GM23248 (cell line): ENCODE data around the gene RFWD3. TPM values are rescaled to one million over a fixed set of nuclear protein-coding genes. Genes with fewer than 3 reads are reported as not detected.

Experiments
- DNase-seq: peaks from one replicate; pipeline ENCODE4 v3.0.0-alpha.2; 2015
- H2AFZ ChIP-seq: fragments of 200-600 bp; sonication (generic); 2 replicates; pipeline ENCODE4 v1.6.1; 2016; ENCODE audit warnings: antibody characterized with exemption
- H3F3A ChIP-seq: fragments of 200-600 bp; sonication (generic); 2 replicates; pipeline ENCODE4 v1.6.1; 2016; ENCODE audit warnings: mild to moderate bottlenecking, antibody characterized with exemption, mixed run types; ENCODE audit not compliant: insufficient read depth
- H3K27ac ChIP-seq: fragments of 200-600 bp; sonication (generic); 2 replicates; pipeline ENCODE4 v1.5.1; 2016; ENCODE audit warnings: mild to moderate bottlenecking
- H3K27me3 ChIP-seq: fragments of 200-600 bp; sonication (generic); replicated peaks from 2 replicates; pipeline ENCODE4 v1.6.1; 2016; ENCODE audit warnings: mild to moderate bottlenecking; ENCODE audit not compliant: insufficient read depth
- H3K36me3 ChIP-seq: fragments of 200-600 bp; sonication (generic); 2 replicates; pipeline ENCODE4 v1.6.1; 2016; ENCODE audit warnings: low read depth, mild to moderate bottlenecking
- H3K4me1 ChIP-seq: fragments of 200-600 bp; sonication (generic); 2 replicates; pipeline ENCODE4 v1.6.1; 2016; ENCODE audit warnings: mild to moderate bottlenecking; ENCODE audit not compliant: insufficient read depth
- H3K4me2 ChIP-seq: fragments of 200-600 bp; sonication (generic); one replicate; pipeline ENCODE4 v1.6.1; 2016; ENCODE audit warnings: mild to moderate bottlenecking; ENCODE audit not compliant: unreplicated experiment
- H3K4me3 ChIP-seq: fragments of 200-600 bp; sonication (generic); 2 replicates; pipeline ENCODE4 v1.5.1; 2016; ENCODE audit warnings: mild to moderate bottlenecking
- H3K79me2 ChIP-seq: fragments of 200-600 bp; sonication (generic); 2 replicates; pipeline ENCODE4 v1.6.1; 2016; ENCODE audit warnings: mild to moderate bottlenecking; ENCODE audit not compliant: insufficient read depth
- H3K9ac ChIP-seq: fragments of 200-600 bp; sonication (generic); 2 replicates; pipeline ENCODE4 v1.6.1; 2016; ENCODE audit warnings: mild to moderate bottlenecking
- H3K9me2 ChIP-seq: fragments of 200-600 bp; sonication (generic); 2 replicates; pipeline ENCODE4 v1.6.1; 2016; ENCODE audit warnings: mixed run types, mild to moderate bottlenecking, moderate library complexity; ENCODE audit not compliant: insufficient read depth
- H3K9me3 ChIP-seq: fragments of 200-600 bp; sonication (generic); one replicate; pipeline ENCODE4 v1.6.1; 2017; ENCODE audit warnings: low read depth
- H4K20me1 ChIP-seq: fragments of 200-600 bp; sonication (generic); 2 replicates; pipeline ENCODE4 v1.6.0; 2016; ENCODE audit not compliant: insufficient read depth
- EZH2 ChIP-seq: fragments of 200-600 bp; sonication (generic); IDR thresholded peaks from 2 replicates; pipeline ENCODE4 v1.6.1; 2018; ENCODE audit warnings: antibody characterized with exemption, mild to moderate bottlenecking; ENCODE audit not compliant: insufficient read depth, poor library complexity, severe bottlenecking
- EZH2phosphoT487 ChIP-seq: fragments of 200-600 bp; sonication (generic); IDR thresholded peaks from 2 replicates; pipeline ENCODE4 v1.6.1; 2018; ENCODE audit warnings: antibody characterized with exemption, moderate library complexity, mild to moderate bottlenecking, low read depth; ENCODE audit not compliant: insufficient read depth
- WGBS, 2 experiments: methylation state at CpG; one replicate each; pipeline ENCODE4 v1.1.6; 2015 to 2017; ENCODE audit warnings: low lambda C conversion rate in 2 of 2, low coverage in 1 of 2; ENCODE audit errors: missing lambda C conversion rate in 2 of 2; 5-methylcytosine and 5-hydroxymethylcytosine counted together
- in situ Hi-C: fragments of 300-500 bp; cut with MboI; formaldehyde crosslinking; loops from 2 replicates; pipeline ENCODE4 v1.15.0; 2020
- polyA plus RNA-seq: library from polyadenylated mRNA; unstranded; fragments of >200 nt; fragmentation: Nextera tagmentation; extraction: Ambion mirVana; gene quantifications from 2 replicates; pipeline ENCODE4 v1.2.1, GENCODE V29; 2016
- total RNA-seq: library from RNA; depleted of rRNA; stranded (reverse); fragments of >200 nt; shearing (Covaris generic); gene quantifications from 2 replicates; pipeline ENCODE4 v1.2.3, GENCODE V29; 2014

RFWD3 gene
- total and polyA plus RNA-seq, 2 experiments from 2014 or later: 8.8 to 18.5 TPM

DNA sequence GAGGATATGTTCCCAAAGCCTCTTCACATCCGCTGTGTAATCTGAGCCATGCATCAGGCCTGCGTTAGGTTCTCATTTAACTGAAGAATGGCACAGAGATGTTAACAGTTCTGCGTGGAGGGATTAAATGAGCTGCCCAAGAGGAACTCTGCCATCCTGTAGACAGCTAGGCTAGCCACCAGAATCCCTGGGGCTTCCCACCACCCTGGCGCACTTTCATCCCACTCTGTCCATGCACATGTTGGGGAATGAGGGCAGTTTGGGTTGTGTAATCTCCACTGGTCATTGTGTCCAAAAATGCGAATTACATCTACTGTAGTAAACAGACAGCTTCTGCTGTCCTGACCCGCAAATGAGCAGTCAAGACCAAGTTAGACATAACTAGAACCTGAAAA lies 58.7 kb downstream of the RFWD3 start:
- peaks cover 27% of the 10 kb centered on the region for H3F3A ChIP-seq
- H3K9me3 ChIP-seq: no peaks in the 10 kb centered on the region
- peaks cover 25% of the 10 kb centered on the region for H3K4me1 ChIP-seq
- no peaks in the 10 kb centered on the region for H3K36me3 ChIP-seq
- TF ChIP-seq EZH2 (no peak), EZH2phosphoT487 (no peak)
- in situ Hi-C loops: loop anchor here (25.0 kb wide), 1 partner anchor 296 kb away; no protein-coding TSS in a partner anchor
- no peaks in the 10 kb centered on the region for H3K9me2 ChIP-seq
- H3K4me2 ChIP-seq: peak overlapping the region; percentile 90
- H3K27ac ChIP-seq: peak overlapping the region; percentile 94
- no peaks in the 10 kb centered on the region for H4K20me1 ChIP-seq
- H2AFZ ChIP-seq: peak overlapping the region; percentile 98
- peak overlapping the region; percentile 97 for H3K9ac ChIP-seq
- no peak overlapping the region for H3K4me3 ChIP-seq
- WGBS, 2 experiments: 50 to 54% methylated on average over 6 of the region's 6 CpGs
- DNase-seq: peak; percentile 56
- peaks cover 37% of the 10 kb centered on the region for H3K79me2 ChIP-seq
- no peaks in the 10 kb centered on the region for H3K27me3 ChIP-seq

GRCh38 chr16:74607310-74607961 lies 59.2 kb downstream of the RFWD3 start:
- peak overlapping the region; percentile 93 for H3K4me3 ChIP-seq
- no peaks in the 10 kb centered on the region for H3K9me2 ChIP-seq
- no peak for DNase-seq
- no peaks in the 10 kb centered on the region for H4K20me1 ChIP-seq
- no peaks in the 10 kb centered on the region for H3K36me3 ChIP-seq
- peak overlapping the region; percentile 98 for H2AFZ ChIP-seq
- peak overlapping the region; percentile 94 for H3K27ac ChIP-seq
- H3K9ac ChIP-seq: peak overlapping the region; percentile 97
- peaks cover 43% of the 10 kb centered on the region for H3K79me2 ChIP-seq
- H3K9me3 ChIP-seq: no peaks in the 10 kb centered on the region
- H3K4me2 ChIP-seq: peak overlapping the region; percentile 90
- TF ChIP-seq EZH2phosphoT487 (no peak), EZH2 (no peak)
- WGBS, 2 experiments: 6 to 8% methylated on average over 13 to 14 of the region's 14 CpGs
- H3K4me1 ChIP-seq: peaks cover 25% of the 10 kb centered on the region
- peaks cover 23% of the 10 kb centered on the region for H3F3A ChIP-seq
- in situ Hi-C loops: loop anchor here (25.0 kb wide), 1 partner anchor 295 kb away; no protein-coding TSS in a partner anchor
- H3K27me3 ChIP-seq: no peaks in the 10 kb centered on the region

GRCh38 chr16:74606521-74607309 lies 60.0 kb downstream of the RFWD3 start, which contains the start of gene GLG1:
Gene GLG1 (minus strand): TSS chr16:74607114. CDS start chr16:74607094, 20 bp downstream.
- DNase-seq: peak; percentile 98
- H3K9me3 ChIP-seq: no peaks in the 10 kb centered on the region
- TF ChIP-seq EZH2 (no peak), EZH2phosphoT487 (no peak)
- H4K20me1 ChIP-seq: peaks cover 6% of the 10 kb centered on the region; the same call in 1 of the 2 replicates
- H3K4me3 ChIP-seq: peak within 1 kb of the TSS; percentile 93
- no peaks in the 10 kb centered on the region for H3K9me2 ChIP-seq
- no peaks in the 10 kb centered on the region for H3K36me3 ChIP-seq
- H3F3A ChIP-seq: peaks cover 23% of the 10 kb centered on the region
- H3K27me3 ChIP-seq: no peaks in the 10 kb centered on the region
- H3K79me2 ChIP-seq: peaks cover 50% of the 10 kb centered on the region
- peak within 1 kb of the TSS; percentile 94 for H3K27ac ChIP-seq
- H3K4me2 ChIP-seq: peak within 1 kb of the TSS; percentile 90
- peak within 1 kb of the TSS; percentile 98 for H2AFZ ChIP-seq
- in situ Hi-C loops: loop anchor here (25.0 kb wide), 1 partner anchor 294 kb away; no protein-coding TSS in a partner anchor
- 0 to 1% methylated on average over 69 to 76 of the region's 77 CpGs for WGBS, 2 experiments
- H3K4me1 ChIP-seq: peaks cover 25% of the 10 kb centered on the region
- peak within 1 kb of the TSS; percentile 97 for H3K9ac ChIP-seq

GRCh38 chr16:74605746-74606520 lies 60.7 kb downstream of the RFWD3 start:
- Histone ChIP-seq H3K4me3 (peak overlapping the region; percentile 93), H2AFZ (peak overlapping the region; percentile 98), H3K4me1 (peaks cover 25% of the 10 kb centered on the region), H3K9ac (peak overlapping the region; percentile 97), H4K20me1 (peaks cover 12% of the 10 kb centered on the region; the same call in 1 of the 2 replicates), H3K36me3 (no peaks in the 10 kb centered on the region), H3K27ac (peak overlapping the region; percentile 94), H3K9me3 (no peaks in the 10 kb centered on the region), H3F3A (peaks cover 23% of the 10 kb centered on the region), H3K9me2 (no peaks in the 10 kb centered on the region), H3K79me2 (peaks cover 58% of the 10 kb centered on the region), H3K4me2 (peak overlapping the region; percentile 89), H3K27me3 (no peaks in the 10 kb centered on the region)
- 1 to 4% methylated on average over 16 to 17 of the region's 17 CpGs for WGBS, 2 experiments
- TF ChIP-seq EZH2phosphoT487: no peak
- TF ChIP-seq EZH2: no peak
- in situ Hi-C loops: loop anchor here (25.0 kb wide), 1 partner anchor 294 kb away; no protein-coding TSS in a partner anchor
- DNase-seq: peak; percentile 62
